ENCODE measurements around the gene SMIM13.
"Not testable (repeated sequence)": the region's sequence is repeated elsewhere in the genome, so short reads cannot be mapped to it uniquely, and the experiment has no call there.

The SMIM13 gene

DNA sequence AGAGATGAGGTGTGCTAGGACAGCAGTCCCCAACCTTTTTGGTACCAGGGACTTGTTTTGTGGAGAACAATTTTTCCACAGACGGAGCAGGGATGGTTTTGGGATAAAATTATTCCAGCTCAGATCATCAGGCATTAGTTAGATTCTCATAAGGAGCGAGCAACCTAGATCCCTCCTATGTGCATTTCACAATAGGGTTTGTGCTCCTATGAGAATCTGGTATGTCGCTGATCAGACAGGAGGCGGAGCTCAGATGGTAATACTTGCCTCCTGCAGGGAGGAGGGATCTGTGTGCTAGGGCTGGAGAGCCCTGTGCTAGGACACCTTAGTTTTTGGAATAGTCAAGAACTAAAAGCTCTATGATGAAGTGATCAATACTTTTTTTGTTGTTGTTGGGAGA lies 2.5 kb downstream of the SMIM13 start:
- Mint-ChIP-seq H3K9me3 (no peaks in the 10 kb centered on the region), H3K27ac (no peak overlapping the region), H3K4me1 (ENCODE audit: low read depth) (peaks cover 35% of the 10 kb centered on the region), H3K4me3 (peak overlapping the region; percentile 93), H3K36me3 (ENCODE audit: low read depth) (peaks cover 30% of the 10 kb centered on the region), H3K27me3 (no peaks in the 10 kb centered on the region)

DNA sequence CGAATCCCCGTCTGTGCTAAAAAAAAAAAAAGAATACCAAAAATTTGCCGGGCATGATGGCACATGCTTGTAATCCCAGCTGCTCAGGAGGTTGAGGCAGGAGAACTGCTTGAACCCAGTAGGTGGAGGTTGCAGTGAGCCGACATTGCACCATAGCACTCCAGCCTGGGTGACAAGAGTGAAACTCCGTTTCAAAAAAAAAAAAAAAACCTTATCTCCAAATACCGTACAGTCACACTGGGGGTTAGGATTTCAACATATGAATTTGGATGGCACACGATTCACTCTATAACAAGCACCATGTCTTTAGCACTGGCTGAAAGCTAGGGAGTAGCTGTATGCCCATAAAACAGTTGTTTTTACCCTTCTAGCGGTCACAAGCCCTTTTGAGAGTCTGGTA lies 3.8 kb downstream of the SMIM13 start:
- Mint-ChIP-seq H3K27ac (no peak overlapping the region), H3K27me3 (no peaks in the 10 kb centered on the region), H3K9me3 (no peaks in the 10 kb centered on the region), H3K4me1 (ENCODE audit: low read depth) (peaks cover 40% of the 10 kb centered on the region), H3K4me3 (no peak overlapping the region), H3K36me3 (ENCODE audit: low read depth) (peaks cover 36% of the 10 kb centered on the region)

DNA sequence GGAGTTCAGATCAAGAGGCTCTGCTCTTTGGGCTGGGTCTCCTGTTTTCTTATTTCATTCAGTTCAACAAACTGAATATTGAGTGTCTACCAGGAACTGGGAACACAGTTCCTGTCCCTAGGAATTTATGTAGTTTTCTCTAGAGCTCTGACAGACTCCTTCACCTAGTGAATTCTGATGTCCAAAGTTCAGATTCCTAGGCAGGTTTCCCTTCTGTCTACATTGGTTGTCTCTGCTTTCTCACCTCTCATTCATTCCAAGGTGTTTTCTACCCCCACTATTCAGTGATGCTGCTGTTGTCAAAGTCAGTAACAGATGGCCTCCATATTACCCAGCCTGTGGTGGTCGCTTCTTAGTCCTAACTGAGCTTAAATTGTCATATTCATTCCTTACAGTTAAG lies 4.4 kb downstream of the SMIM13 start:
- Mint-ChIP-seq H3K36me3 (ENCODE audit: low read depth) (peaks cover 42% of the 10 kb centered on the region), H3K27ac (peak overlapping the region; percentile 7), H3K4me3 (no peak overlapping the region), H3K4me1 (ENCODE audit: low read depth) (peaks cover 35% of the 10 kb centered on the region), H3K9me3 (no peaks in the 10 kb centered on the region), H3K27me3 (no peaks in the 10 kb centered on the region)

DNA sequence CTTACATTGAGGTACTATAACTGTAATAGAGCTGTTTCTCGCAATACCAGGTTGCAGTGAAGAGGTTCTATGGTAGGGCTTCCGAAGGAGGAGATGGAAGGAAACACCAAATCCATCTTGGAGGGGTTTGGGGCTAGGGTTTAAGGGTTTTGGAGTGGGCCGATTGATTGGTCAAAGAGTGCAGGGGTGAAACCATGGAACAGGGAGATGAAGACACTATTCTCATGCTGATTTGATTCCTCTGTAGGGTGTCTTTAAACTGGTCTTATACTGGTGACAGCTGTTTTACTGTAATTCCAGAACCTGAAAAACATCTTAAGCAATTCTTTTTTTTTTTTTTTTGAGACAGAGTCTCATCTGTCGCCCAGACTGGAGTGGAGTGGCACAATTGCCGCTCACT lies 7.8 kb downstream of the SMIM13 start:
- Mint-ChIP-seq H3K4me3 (no peak overlapping the region), H3K9me3 (no peaks in the 10 kb centered on the region), H3K4me1 (ENCODE audit: low read depth) (peaks cover 11% of the 10 kb centered on the region), H3K27ac (no peak overlapping the region), H3K27me3 (no peaks in the 10 kb centered on the region), H3K36me3 (ENCODE audit: low read depth) (peaks cover 47% of the 10 kb centered on the region)

DNA sequence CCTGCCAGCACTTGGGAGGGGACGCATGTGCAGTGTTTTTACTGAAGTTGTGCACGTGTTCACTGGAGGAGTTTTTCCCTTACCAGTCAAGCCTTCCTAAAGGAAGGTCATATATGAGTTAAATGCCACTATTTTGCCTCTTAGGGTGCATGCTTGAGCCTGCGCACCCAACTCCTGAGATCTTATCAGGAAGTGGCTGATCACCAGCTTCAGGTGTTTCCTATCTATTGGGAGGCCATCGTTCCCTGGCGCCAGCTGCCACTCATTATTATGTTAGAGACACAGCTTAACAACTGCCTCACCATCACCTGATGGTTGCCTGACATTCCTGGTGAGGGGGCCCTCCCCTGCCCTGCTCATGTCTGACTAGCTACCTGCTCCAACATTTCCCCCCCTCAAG lies 9.4 kb downstream of the SMIM13 start:
- no peaks in the 10 kb centered on the region for H3K27me3 Mint-ChIP-seq
- H3K4me1 Mint-ChIP-seq (ENCODE audit: low read depth), result peaks cover 9% of the 10 kb centered on the region
- H3K4me3 Mint-ChIP-seq, result no peak overlapping the region

DNA sequence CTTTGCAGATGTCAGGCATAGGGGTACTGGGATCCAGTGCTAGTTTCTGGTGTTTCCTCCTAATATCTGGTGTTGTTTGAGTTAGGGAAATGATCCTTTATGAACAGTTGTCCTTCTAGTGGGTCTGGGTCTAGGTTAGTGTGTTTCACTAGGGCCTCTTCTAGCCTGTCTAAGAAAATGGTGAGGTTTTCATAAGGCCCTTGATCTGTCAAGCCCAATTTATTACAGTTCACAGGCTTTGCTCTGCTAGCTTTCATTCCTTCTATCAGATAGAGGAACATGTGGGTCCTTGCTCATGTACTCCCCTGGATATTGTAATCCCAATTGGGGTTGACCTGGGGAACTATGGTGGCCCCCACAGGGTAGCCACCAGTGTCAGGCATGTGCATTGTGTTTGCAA lies 15.1 kb downstream of the SMIM13 start:
- no peaks in the 10 kb centered on the region for H3K9me3 Mint-ChIP-seq
- H3K36me3 Mint-ChIP-seq (ENCODE audit: low read depth), result peaks cover 25% of the 10 kb centered on the region
- peaks cover 21% of the 10 kb centered on the region for H3K4me1 Mint-ChIP-seq (ENCODE audit: low read depth)
- H3K4me3 Mint-ChIP-seq, result no peak overlapping the region
- no peaks in the 10 kb centered on the region for H3K27me3 Mint-ChIP-seq
- H3K27ac Mint-ChIP-seq, result no peak overlapping the region

More for the DNA sequence above, 9.4 kb downstream of the SMIM13 start:
- no peaks in the 10 kb centered on the region for H3K9me3 Mint-ChIP-seq
- H3K36me3 Mint-ChIP-seq (ENCODE audit: low read depth), result peaks cover 59% of the 10 kb centered on the region
- no peak overlapping the region for H3K27ac Mint-ChIP-seq

DNA sequence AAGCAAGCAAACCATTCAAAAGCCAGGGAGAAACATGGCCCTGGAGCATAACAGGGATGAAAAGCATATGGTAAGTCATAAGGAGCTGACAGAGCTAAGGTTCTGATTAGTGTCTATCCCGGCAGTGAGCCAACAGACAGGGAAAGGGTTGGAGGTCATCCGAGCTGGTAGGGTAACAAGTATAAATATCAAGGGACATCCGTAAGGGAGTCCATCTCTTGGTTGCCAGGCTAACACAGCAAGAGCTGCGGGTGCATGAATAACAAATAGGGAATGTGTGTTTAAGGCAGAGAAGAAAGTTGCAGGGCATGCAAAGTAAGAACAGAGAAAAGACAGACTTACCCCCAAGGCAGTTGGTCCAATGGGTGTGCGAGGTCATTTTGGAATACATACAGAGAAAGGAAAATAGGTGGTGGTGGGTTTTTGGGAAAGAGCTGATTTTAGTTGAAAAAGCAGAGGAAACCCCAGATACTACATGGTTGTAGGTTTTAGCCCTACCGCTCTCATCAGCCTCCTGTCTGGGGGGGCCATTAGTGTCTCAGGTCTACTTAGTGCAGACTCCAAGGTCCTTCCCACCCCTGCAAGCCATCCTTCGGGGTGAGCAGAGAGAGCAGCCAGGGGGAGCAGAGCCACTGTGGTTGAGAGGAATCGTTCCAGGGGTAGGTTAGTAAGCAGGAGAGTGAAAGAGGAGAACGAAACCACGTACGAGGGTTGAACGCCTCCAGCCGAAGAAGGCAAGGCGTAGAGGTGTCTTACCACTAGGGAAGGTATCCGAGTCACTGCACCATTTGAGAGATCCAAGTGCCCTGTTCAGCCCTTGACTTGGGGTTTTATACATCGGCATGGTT lies 17.5 kb downstream of the SMIM13 start, which contains the start of gene ERVFRD-1:
Gene ERVFRD-1 (minus strand): TSS at position 805 of the 848 bp plus-strand sequence. CDS start 6,415 bp downstream, outside the sequence.
- Mint-ChIP-seq H3K4me3 (peak within 1 kb of the TSS; percentile 47), H3K27ac (peak within 1 kb of the TSS; percentile 55), H3K4me1 (ENCODE audit: low read depth) (peaks cover 24% of the 10 kb centered on the region), H3K27me3 (no peaks in the 10 kb centered on the region), H3K9me3 (no peaks in the 10 kb centered on the region), H3K36me3 (ENCODE audit: low read depth) (peaks cover 23% of the 10 kb centered on the region)

DNA sequence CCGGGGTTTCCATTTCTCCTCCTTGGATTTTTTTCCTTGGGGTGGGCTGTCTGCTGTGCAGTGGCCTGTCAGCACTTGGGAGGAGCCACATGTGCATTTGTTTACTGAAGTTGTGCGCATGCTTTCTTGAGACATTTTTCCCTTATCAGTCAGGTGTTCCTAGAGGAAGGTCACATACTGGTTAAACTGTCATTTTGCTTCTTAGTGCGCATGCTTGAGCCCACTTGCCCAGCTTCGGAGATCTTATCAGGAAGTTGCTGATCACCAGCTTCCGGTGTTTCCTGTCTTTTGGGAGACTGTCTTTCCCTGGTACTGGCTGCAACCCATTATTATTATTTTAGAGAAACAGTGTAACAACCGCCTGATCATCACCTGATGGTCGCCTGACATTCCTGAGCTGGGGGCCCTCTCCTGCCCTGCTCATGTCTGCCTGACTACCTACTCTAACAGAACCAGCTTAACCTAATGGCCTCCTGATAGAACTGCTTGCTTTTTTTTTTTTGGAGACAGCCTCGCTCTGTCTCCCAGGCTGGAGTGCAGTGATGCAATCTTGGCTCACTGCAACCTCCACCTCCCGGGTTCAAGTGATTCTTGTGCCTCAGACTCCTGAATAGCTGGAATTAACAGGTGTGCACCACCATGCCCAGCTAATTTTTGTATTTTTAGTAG lies 18.3 kb downstream of the SMIM13 start:
- Mint-ChIP-seq H3K9me3 (no peaks in the 10 kb centered on the region), H3K27ac (peak overlapping the region; percentile 55), H3K36me3 (ENCODE audit: low read depth) (peaks cover 16% of the 10 kb centered on the region), H3K4me1 (ENCODE audit: low read depth) (peaks cover 30% of the 10 kb centered on the region), H3K27me3 (no peaks in the 10 kb centered on the region), H3K4me3 (peak overlapping the region; percentile 47)

DNA sequence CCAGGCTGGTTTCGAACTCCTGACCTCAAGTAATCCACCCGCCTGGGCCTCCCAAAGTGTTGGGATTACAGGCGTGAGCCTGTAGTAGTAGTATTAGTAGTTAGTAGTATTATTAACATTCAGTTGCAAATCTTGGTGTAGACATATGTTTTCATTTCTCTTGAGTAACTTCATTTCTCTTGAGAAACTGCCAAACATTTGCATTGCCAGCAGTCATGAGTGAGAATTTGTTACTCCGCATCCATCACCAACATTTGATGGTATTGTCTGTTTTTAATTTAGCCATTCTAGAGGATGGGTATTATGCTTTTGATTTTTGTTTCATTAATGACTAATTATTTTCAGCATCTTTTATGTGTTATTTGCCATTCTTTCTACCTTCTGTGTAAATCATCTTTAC lies 19.4 kb downstream of the SMIM13 start:
- Mint-ChIP-seq H3K4me3 (no peak overlapping the region), H3K9me3 (no peaks in the 10 kb centered on the region)

DNA sequence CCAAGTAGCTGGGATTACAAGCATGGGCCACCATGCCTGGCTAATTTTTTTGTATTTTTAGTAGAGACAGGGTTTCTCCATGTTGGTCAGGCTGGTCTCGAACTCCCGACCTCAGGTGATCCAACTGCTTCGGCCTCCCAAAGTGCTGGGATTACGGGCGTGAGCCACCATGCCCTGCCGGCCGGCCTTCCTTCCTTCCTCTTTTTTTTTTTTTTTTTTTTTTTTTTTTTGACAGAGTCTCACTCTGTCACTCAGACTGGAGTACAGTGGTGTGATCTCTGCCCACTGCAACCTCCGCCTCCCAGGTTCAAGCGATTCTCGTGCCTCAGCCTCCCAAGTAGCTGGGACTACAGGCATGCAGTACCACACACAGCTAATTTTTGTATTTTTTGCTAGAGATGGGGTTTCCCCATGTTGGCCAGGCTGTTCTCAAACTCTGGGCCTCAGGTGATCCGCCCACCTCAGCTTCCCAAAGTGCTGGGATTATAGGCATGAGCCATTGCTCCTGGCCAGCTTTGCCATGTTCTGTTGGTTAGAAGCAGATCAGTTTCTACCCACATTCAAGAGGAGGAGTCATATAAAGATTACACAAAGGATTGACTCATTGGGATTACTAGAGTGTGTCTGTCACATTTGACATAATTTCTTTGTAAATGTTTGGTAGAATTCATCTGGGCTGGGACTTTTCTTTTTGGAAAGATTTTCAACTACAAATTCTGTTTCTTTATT lies 22.3 kb downstream of the SMIM13 start:
- not testable (repeated sequence) for H3K27ac Mint-ChIP-seq; H3K27me3 Mint-ChIP-seq; H3K4me3 Mint-ChIP-seq; H3K9me3 Mint-ChIP-seq; H3K36me3 Mint-ChIP-seq (ENCODE audit: low read depth)
- peaks cover 31% of the 10 kb centered on the region for H3K4me1 Mint-ChIP-seq (ENCODE audit: low read depth)

More for the DNA sequence above, 19.4 kb downstream of the SMIM13 start:
- Mint-ChIP-seq H3K36me3 (ENCODE audit: low read depth) (peaks cover 5% of the 10 kb centered on the region), H3K27ac (no peak overlapping the region), H3K27me3 (no peaks in the 10 kb centered on the region), H3K4me1 (ENCODE audit: low read depth) (peaks cover 30% of the 10 kb centered on the region)

DNA sequence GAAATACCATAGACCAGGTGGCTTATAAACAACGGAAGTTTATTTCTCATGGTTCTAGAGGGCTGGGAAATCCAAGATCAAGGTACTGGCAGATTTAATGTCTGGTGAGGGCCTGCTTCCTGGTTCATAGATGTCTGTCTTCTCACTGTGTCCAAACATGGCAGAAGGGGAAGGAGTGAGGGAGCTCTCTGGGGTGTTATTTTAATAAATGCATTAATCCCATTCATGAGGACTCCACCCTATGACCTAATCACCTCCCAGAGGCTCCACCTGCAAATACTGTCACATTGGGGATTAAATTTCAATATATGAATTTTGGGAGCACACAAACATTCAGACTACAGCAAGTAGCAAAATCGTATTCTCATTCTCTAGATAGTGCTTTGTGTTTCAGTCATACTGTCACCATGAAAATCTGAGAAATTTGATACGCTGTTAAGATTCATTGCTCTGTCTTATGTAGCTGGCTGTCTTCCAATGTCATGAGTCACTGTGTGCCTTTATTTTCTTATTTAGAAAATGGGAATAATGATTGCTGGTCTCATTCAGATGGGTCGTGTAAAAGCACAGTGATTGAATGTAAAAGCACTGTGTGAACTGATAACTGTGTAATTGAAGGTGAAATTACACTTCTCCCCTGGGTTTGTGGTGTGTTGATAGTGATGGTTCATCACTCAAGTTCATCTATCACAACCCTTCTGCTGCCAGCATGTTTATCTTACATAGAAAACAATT lies 26.8 kb downstream of the SMIM13 start:
- H3K9me3 Mint-ChIP-seq, result no peaks in the 10 kb centered on the region
- peaks cover 6% of the 10 kb centered on the region for H3K36me3 Mint-ChIP-seq (ENCODE audit: low read depth)
- H3K27me3 Mint-ChIP-seq, result no peaks in the 10 kb centered on the region
- no peak overlapping the region for H3K27ac Mint-ChIP-seq
- no peak overlapping the region for H3K4me3 Mint-ChIP-seq
- peaks cover 35% of the 10 kb centered on the region for H3K4me1 Mint-ChIP-seq (ENCODE audit: low read depth)

DNA sequence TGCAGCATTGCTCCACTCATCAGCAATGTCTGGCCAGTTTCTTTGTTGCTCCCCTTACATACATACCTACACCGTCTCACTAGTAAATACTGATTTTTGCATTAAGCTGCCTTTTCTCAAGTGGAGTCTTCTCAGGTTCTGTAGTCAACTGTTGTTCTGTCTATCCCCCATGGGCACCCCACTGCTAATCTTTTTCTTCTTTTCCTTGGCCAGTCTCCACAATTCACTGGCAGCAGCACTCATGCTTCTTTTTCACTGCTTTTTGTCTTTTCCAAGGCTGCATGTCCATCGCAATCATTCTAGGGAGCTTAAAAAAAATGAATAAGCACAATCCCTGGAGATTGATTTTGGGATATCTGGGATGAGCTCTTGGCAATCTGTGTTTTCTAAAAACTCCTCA lies 28.2 kb downstream of the SMIM13 start:
- Mint-ChIP-seq H3K9me3 (no peaks in the 10 kb centered on the region), H3K36me3 (ENCODE audit: low read depth) (peaks cover 15% of the 10 kb centered on the region), H3K27me3 (no peaks in the 10 kb centered on the region), H3K4me1 (ENCODE audit: low read depth) (peaks cover 26% of the 10 kb centered on the region), H3K27ac (no peak overlapping the region), H3K4me3 (no peak overlapping the region)

DNA sequence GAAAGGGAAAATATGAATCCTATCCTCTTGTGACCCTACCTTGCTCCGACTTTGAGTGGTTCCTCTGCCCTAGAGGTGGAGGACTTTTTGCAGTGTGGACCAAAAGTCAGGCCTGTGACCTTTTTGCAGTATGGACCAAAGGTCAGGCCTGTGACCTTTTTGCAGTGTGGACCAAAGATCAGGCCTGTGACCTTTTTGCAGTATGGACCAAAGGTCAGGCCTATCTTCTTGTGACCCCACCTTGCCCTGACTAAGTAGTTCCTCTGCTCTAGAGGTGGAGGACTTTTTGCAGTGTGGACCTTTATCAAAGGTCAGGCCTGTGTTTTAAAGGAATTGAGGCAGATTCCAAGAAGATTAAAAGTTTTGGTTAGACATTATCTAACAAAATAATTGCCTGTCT lies 28.7 kb downstream of the SMIM13 start:
- Mint-ChIP-seq H3K36me3 (ENCODE audit: low read depth) (peaks cover 20% of the 10 kb centered on the region), H3K9me3 (no peaks in the 10 kb centered on the region), H3K4me3 (no peak overlapping the region), H3K4me1 (ENCODE audit: low read depth) (peaks cover 26% of the 10 kb centered on the region), H3K27ac (peak overlapping the region; percentile 45), H3K27me3 (no peaks in the 10 kb centered on the region)

DNA sequence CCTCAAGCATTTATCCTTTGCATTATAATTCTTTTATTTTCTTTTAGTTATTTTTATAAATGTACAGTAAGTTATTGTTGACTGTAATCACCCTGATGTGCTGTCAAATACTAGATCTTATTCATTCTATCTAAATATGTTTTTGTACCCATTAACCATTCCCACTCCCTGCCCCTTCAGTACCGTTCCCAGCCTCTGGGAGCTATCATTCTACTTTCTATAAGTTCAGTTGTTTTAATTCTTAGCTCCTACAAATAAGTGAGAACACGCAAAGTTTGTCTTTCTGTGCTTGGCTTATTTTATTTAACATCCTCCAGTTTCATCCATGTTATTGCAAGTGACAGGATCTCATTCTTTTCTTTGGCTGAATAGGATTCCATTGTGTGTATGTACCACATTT lies 30.3 kb downstream of the SMIM13 start:
- Mint-ChIP-seq H3K27me3 (no peaks in the 10 kb centered on the region), H3K27ac (no peak overlapping the region), H3K4me3 (no peak overlapping the region), H3K9me3 (no peaks in the 10 kb centered on the region), H3K4me1 (ENCODE audit: low read depth) (peaks cover 23% of the 10 kb centered on the region), H3K36me3 (ENCODE audit: low read depth) (peaks cover 19% of the 10 kb centered on the region)

All from stimulated activated naive CD8-positive, alpha-beta T cell treated with anti-CD3 and anti-CD28 coated beads, Interleukin-15, Interleukin-2, amounts not matched to agents 100 ng/mL and 50 ng/mL, for 24 hours (primary cell).